ENCODE measurements around the gene EAF2.
"Not testable (repeated sequence)": the region's sequence is repeated elsewhere in the genome, so short reads cannot be mapped to it uniquely, and the experiment has no call there.

EAF2 gene

DNA sequence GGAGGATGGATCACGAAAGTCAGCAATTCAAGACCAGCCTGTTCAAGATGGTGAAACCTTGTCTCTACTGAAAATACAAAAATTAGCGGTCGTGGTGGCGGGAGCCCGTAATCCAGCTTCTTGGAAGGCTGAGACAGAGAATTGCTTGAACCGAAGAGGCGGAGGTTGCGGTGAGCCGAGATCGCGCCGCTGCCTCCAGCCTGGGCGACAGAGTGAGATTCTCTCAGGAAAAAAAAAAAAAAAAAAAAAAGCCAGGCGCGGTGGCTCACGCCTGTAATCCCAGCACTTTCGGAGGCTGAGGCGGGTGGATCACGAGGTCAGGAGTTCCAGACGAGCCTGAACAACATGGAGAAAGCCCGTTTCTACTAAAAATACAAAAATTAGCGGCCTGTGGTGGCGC lies 5.0 kb downstream of the EAF2 start:
- Histone ChIP-seq H3K9me3 (no peaks in the 10 kb centered on the region), H3K27me3 (peaks cover 27% of the 10 kb centered on the region), H3K4me3 (ENCODE audit: low read depth, low read length) (no peak overlapping the region), H3K4me1 (no peaks in the 10 kb centered on the region), H3K36me3 (no peaks in the 10 kb centered on the region)
- no peak for TF ChIP-seq CTCF (IDR thresholded peaks at IDR 0.05; ENCODE audit: low read depth, low read length)
- no peak for DNase-seq

DNA sequence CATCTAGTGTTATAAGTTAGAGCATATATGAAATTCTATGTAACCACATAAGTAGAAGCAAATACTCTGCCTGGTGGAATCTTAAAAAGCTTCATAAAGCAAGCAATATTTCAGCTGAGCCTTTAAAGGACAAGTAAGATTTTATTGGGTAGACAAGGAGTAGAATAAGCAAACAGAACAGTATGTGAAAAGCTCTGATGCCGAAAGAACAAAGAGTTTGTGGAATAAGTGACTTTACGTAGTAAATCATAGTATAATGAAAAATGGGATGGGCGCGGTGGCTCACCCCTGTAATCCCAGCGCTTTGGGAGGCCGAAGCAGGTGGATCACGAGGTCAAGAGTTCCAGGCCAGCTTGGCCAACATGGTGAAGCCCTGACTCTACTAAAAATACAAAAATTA lies 9.9 kb downstream of the EAF2 start:
- peaks cover 6% of the 10 kb centered on the region; the same call in 1 of the 2 replicates for H3K27me3 ChIP-seq
- H3K36me3 ChIP-seq: no peaks in the 10 kb centered on the region
- no peak for TF ChIP-seq CTCF (IDR thresholded peaks at IDR 0.05; ENCODE audit: low read depth, low read length)
- no peaks in the 10 kb centered on the region for H3K4me1 ChIP-seq
- DNase-seq: no peak
- H3K4me3 ChIP-seq (ENCODE audit: low read depth, low read length): no peak overlapping the region
- no peaks in the 10 kb centered on the region for H3K9me3 ChIP-seq

DNA sequence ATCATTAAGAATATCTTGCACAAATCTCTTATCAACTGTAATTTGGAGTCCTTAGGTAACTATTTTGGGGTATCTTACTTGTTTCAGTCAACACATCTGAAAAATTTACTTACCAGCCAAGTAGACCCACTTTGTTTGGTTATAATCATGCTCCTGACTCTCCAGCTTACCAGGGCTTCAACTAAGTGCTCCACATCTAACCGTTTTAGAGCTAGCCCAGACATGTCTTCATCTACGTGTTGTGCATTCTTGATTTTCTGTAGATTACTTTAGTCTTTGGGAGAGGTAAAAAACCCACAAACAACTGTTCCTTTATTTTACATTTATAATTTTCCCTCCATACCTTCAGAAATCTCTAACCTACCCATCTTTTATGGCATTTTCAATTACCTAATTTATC lies 17.2 kb downstream of the EAF2 start:
- no peak for TF ChIP-seq CTCF (IDR thresholded peaks at IDR 0.05; ENCODE audit: low read depth, low read length)
- DNase-seq: no peak
- Histone ChIP-seq H3K27me3 (peaks cover 9% of the 10 kb centered on the region), H3K36me3 (no peaks in the 10 kb centered on the region), H3K9me3 (no peaks in the 10 kb centered on the region), H3K4me1 (no peaks in the 10 kb centered on the region), H3K4me3 (ENCODE audit: low read depth, low read length) (no peak overlapping the region)

GRCh38 chr3:121855555-121855954 lies 20.5 kb downstream of the EAF2 start:
- H3K36me3 ChIP-seq: no peaks in the 10 kb centered on the region
- H3K4me1 ChIP-seq: no peaks in the 10 kb centered on the region
- peaks cover 9% of the 10 kb centered on the region for H3K27me3 ChIP-seq
- no peak overlapping the region for H3K4me3 ChIP-seq (ENCODE audit: low read depth, low read length)
- H3K9me3 ChIP-seq: no peaks in the 10 kb centered on the region
- DNase-seq: no peak
- peak; percentile 49 for TF ChIP-seq CTCF (IDR thresholded peaks at IDR 0.05; ENCODE audit: low read depth, low read length)

- H3K27me3 ChIP-seq; DNase-seq; H3K4me3 ChIP-seq (ENCODE audit: low read depth, low read length); H3K36me3 ChIP-seq; H3K9me3 ChIP-seq; H3K4me1 ChIP-seq: not testable (repeated sequence)
Measured at GRCh38 chr3:121857778-121858177, 22.8 kb downstream of the EAF2 start.

GRCh38 chr3:121863247-121863646 lies 28.2 kb downstream of the EAF2 start:
- H3K4me3 ChIP-seq (ENCODE audit: low read depth, low read length); H3K9me3 ChIP-seq; DNase-seq; H3K27me3 ChIP-seq; H3K36me3 ChIP-seq; H3K4me1 ChIP-seq: not testable (repeated sequence)

GRCh38 chr3:121863801-121864200 lies 28.8 kb downstream of the EAF2 start:
- Histone ChIP-seq H3K4me1 (no peaks in the 10 kb centered on the region), H3K9me3 (no peaks in the 10 kb centered on the region; the same call in 1 of the 2 replicates), H3K27me3 (0 out of 2 replicates have a peak, but pooled peaks cover 7% of the 10 kb centered on the region), H3K4me3 (ENCODE audit: low read depth, low read length) (no peak overlapping the region), H3K36me3 (no peaks in the 10 kb centered on the region)
- TF ChIP-seq CTCF (IDR thresholded peaks at IDR 0.05; ENCODE audit: low read depth, low read length): no peak
- no peak for DNase-seq

Data from BE2C (cell line).